GM21619 (cell line): Measurements from ENCODE around the gene DCUN1D2.
A peak's percentile ranks its signal among the peaks of the same experiment; 100 is the strongest.

ENCODE experiments used
- ATAC-seq: cut with Tn5 transposase; IDR thresholded peaks from one replicate; pipeline ENCODE4 v1.9.1; 2021; ENCODE audit not compliant: unreplicated experiment

The DCUN1D2 gene

GRCh38 chr13:113520571-113520970 lies 30.1 kb upstream of the DCUN1D2 start:
- ATAC-seq, result no peak

- ATAC-seq, result no peak
Measured at GRCh38 chr13:113519556-113519955, 29.0 kb upstream of the DCUN1D2 start.

GRCh38 chr13:113518076-113518803 lies 27.7 kb upstream of the DCUN1D2 start:
- no peak for ATAC-seq

- no peak for ATAC-seq
Measured at GRCh38 chr13:113514847-113515246, 24.3 kb upstream of the DCUN1D2 start.

- no peak for ATAC-seq
Measured at GRCh38 chr13:113513761-113514160, 23.2 kb upstream of the DCUN1D2 start.

GRCh38 chr13:113511361-113511760 lies 20.9 kb upstream of the DCUN1D2 start:
- ATAC-seq, result no peak

GRCh38 chr13:113510871-113511270 lies 20.4 kb upstream of the DCUN1D2 start:
- no peak for ATAC-seq

- ATAC-seq, result no peak
Measured at GRCh38 chr13:113509989-113510388, 19.5 kb upstream of the DCUN1D2 start.

- no peak for ATAC-seq
Measured at GRCh38 chr13:113508521-113509254, 18.2 kb upstream of the DCUN1D2 start.

GRCh38 chr13:113507505-113508345 lies 17.2 kb upstream of the DCUN1D2 start:
- no peak for ATAC-seq

- ATAC-seq, result no peak
Measured at GRCh38 chr13:113506871-113507388, 16.4 kb upstream of the DCUN1D2 start.

- ATAC-seq, result no peak
Measured at GRCh38 chr13:113506025-113506685, 15.6 kb upstream of the DCUN1D2 start.

GRCh38 chr13:113502686-113503085 lies 12.2 kb upstream of the DCUN1D2 start:
- no peak for ATAC-seq

- no peak for ATAC-seq
Measured at GRCh38 chr13:113500530-113501265, 10.2 kb upstream of the DCUN1D2 start.

- ATAC-seq, result no peak
Measured at GRCh38 chr13:113499936-113500335, 9.4 kb upstream of the DCUN1D2 start.

- ATAC-seq, result no peak
Measured at GRCh38 chr13:113498905-113499304, 8.4 kb upstream of the DCUN1D2 start.

- no peak for ATAC-seq
Measured at GRCh38 chr13:113497217-113497616, 6.7 kb upstream of the DCUN1D2 start.

GRCh38 chr13:113495494-113496210 lies 5.1 kb upstream of the DCUN1D2 start:
- no peak for ATAC-seq

- peak; percentile 24 for ATAC-seq
Measured at GRCh38 chr13:113493315-113493951, 2.9 kb upstream of the DCUN1D2 start.
